ENCODE data around the gene GBP2. TPM values are rescaled to one million over a fixed set of nuclear protein-coding genes. Genes with fewer than 3 reads are reported as not detected.

Gene GBP2
- total RNA-seq, 1 experiment from 2014 or later, result 0.24 TPM

- no peak for ATAC-seq
- Mint-ChIP-seq H3K27ac (no peak overlapping the region), H3K27me3 (ENCODE audit: low read depth) (no peaks in the 10 kb centered on the region; the same call in 1 of the 2 replicates), H3K9me3 (peaks cover 25% of the 10 kb centered on the region), H3K4me3 (no peak overlapping the region), H3K36me3 (peaks cover 6% of the 10 kb centered on the region), H3K4me1 (peaks cover 12% of the 10 kb centered on the region)
- CTCF ChIA-PET, result no interaction called here
- POLR2A ChIA-PET, result no interaction called here
- no peak for DNase-seq (ENCODE audit: low spot score)
- TF ChIP-seq USF1 (CRISPR knock-in tag; IDR thresholded peaks at IDR 0.05) (no peak), CREM (CRISPR knock-in tag; IDR thresholded peaks at IDR 0.05) (no peak), CTCF (IDR thresholded peaks at IDR 0.05) (no peak), HMGA2 (CRISPR knock-in tag; IDR thresholded peaks at IDR 0.05) (no peak)
These were observed 23.9 kb downstream of the GBP2 start for GRCh38 chr1:89102021-89102420.

GRCh38 chr1:89100412-89100811, 25.5 kb downstream of the GBP2 start:
- TF ChIP-seq PRDM15 (CRISPR knock-in tag; IDR thresholded peaks at IDR 0.05), result no peak
- no peak for TF ChIP-seq HMGA2 (CRISPR knock-in tag; IDR thresholded peaks at IDR 0.05)
- no peak for TF ChIP-seq ATF2 (CRISPR knock-in tag; IDR thresholded peaks at IDR 0.05; ENCODE audit: borderline replicate concordance, low read depth)
- no peak for TF ChIP-seq ZSCAN18 (CRISPR knock-in tag; IDR thresholded peaks at IDR 0.05)
- no peak for TF ChIP-seq CREM (CRISPR knock-in tag; IDR thresholded peaks at IDR 0.05)
- no peak for TF ChIP-seq RORB (CRISPR knock-in tag; IDR thresholded peaks at IDR 0.05)
- TF ChIP-seq ZNF671 (CRISPR knock-in tag; IDR thresholded peaks at IDR 0.05), result no peak
- TF ChIP-seq GTF2I (CRISPR knock-in tag; conservative IDR thresholded peaks at IDR 0.05), result no peak
- TF ChIP-seq E2F5 (CRISPR knock-in tag; IDR thresholded peaks at IDR 0.05), result no peak
- TF ChIP-seq JUN (CRISPR knock-in tag; IDR thresholded peaks at IDR 0.05), result no peak
- no peak for TF ChIP-seq IRF1 (CRISPR knock-in tag; IDR thresholded peaks at IDR 0.05)
- no peak for TF ChIP-seq GABPB1 (CRISPR knock-in tag; IDR thresholded peaks at IDR 0.05)
- DNase-seq (ENCODE audit: low spot score) (peak; percentile 26), ATAC-seq (peak; percentile 90)
- Mint-ChIP-seq H3K4me3 (no peak overlapping the region), H3K27ac (no peak overlapping the region), H3K27me3 (ENCODE audit: low read depth) (no peaks in the 10 kb centered on the region; the same call in 1 of the 2 replicates), H3K36me3 (peaks cover 20% of the 10 kb centered on the region), H3K9me3 (peaks cover 41% of the 10 kb centered on the region), H3K4me1 (peaks cover 12% of the 10 kb centered on the region)
- ChIA-PET CTCF (interaction anchor here (2.6 kb wide), 1 partner anchor 15 kb away, joined by 11 read pairs; no protein-coding TSS in a partner anchor), POLR2A (no interaction called here)
